ENCODE results near the gene CEBPA.

GRCh38 chr19:33254245-33254824 is 48.0 kb downstream of the CEBPA start:
- TF ChIP-seq CTCF (conservative IDR thresholded peaks at IDR 0.05 in 1 of 2, IDR thresholded peaks at IDR 0.05 in 1 of 2; ENCODE audit: low read depth in 1 of 2, low read length in 2 of 2) = no peak
- no peak for TF ChIP-seq EZH2 (IDR thresholded peaks at IDR 0.05; ENCODE audit: low read length, missing control alignments)

All from fibroblast of lung (primary cell).